Endometrial microvascular endothelial cells (primary cell): ENCODE data around the gene KSR2. TPM values are rescaled to one million over a fixed set of nuclear protein-coding genes. Genes with fewer than 3 reads are reported as not detected.

Source experiments
- in situ Hi-C: cut with HindIII; loops from 2 replicates; pipeline ENCODE4 v1.10.0; 2017; ENCODE audit warnings: low sequenced_read_pairs, low pct_unique_long_range_greater_than_20kb; ENCODE audit errors: inconsistent ontology term
- total RNA-seq: library from RNA; depleted of rRNA; stranded (reverse); fragments of >200 nt; gene quantifications from one replicate; pipeline ENCODE4 v1.2.3, GENCODE V29; 2015; ENCODE audit errors: inconsistent ontology term

The KSR2 gene
- total RNA-seq, 1 donor from 2014 or later = 5.0 TPM

GRCh38 chr12:117476341-117476740, 492.4 kb downstream of the KSR2 start:
- in situ Hi-C loops = no loop called here

GRCh38 chr12:117473856-117474255, 494.9 kb downstream of the KSR2 start:
- in situ Hi-C loops = no loop called here

GRCh38 chr12:117472983-117473382, 495.8 kb downstream of the KSR2 start:
- in situ Hi-C loops = no loop called here

- in situ Hi-C loops = no loop called here
Measured at GRCh38 chr12:117470804-117471203, 498.0 kb downstream of the KSR2 start.

- in situ Hi-C loops = no loop called here
Measured at GRCh38 chr12:117469883-117470483, 498.8 kb downstream of the KSR2 start.

DNA sequence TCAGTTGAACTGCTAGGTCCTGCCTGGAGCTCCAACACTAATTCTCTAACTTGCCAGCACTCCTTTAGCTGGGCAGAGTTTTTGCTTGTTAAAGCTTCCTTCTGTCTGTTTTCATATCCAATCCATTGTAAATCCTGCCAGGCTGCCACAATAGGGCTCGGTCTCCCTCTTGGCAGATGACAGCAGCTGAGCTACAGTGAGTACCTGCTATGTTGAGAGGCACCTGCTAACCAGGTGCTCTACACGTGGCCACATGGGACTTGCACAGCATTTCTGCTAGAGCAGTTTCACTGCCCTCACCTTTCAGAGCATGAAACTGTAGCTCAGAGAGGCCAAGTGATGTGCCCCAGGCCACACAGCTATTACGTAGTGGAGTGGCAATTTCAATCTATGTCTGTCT, 500.8 kb downstream of the KSR2 start:
- in situ Hi-C loops = no loop called here

DNA sequence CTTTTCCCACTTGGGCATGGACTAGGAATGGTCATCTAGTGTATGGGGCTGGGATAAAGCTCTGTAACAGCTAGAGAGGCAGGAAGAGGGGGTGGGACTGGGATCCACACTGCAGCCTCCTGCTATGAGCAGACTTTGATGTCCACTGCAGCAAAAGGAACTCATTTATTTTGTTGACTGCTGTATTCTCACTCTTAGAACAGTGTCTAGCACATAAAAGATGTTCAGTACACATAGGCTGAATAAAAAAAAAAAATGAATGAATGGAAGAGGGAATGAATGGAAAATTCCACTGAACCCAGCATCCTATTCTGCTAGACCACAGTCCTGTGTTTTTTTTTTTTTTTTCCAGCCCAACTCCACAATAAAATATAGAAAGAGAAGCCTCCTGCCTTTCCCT, 501.2 kb downstream of the KSR2 start:
- in situ Hi-C loops = no loop called here

DNA sequence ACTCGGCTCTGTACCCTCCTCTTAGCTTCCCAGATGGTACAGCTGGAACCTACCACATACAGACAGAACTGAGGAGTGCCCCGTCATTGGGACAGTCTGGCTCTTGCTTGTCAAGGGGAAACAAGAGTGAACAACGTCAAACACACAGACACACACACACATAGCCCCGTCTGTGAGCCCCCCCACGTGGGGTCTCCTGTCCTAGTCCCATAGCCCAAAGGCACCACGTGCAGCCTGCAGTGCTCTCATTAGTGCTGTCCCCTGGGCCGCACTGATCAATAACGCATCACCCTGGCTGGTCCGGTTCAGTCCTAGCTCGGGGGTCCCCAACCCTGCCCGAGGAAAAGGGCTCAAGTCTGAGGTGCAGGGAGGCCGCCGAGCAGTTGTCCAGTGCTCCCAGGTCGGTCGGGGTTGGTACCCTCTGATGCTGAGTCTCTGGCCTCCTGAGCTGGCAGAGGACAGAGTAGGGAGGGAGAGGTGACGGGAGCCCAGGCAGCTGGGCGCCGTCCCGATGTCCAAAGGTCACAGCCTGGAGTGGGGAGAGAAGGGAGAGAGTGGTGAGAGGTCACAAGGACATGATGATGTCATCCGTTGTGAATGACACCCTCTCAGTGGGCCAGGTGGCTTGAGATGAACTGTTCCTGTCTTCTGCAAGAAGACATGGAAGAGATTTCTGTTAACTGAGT, 502.0 kb downstream of the KSR2 start:
- in situ Hi-C loops = no loop called here

GRCh38 chr12:117461732-117462131, 507.1 kb downstream of the KSR2 start:
- in situ Hi-C loops = no loop called here

DNA sequence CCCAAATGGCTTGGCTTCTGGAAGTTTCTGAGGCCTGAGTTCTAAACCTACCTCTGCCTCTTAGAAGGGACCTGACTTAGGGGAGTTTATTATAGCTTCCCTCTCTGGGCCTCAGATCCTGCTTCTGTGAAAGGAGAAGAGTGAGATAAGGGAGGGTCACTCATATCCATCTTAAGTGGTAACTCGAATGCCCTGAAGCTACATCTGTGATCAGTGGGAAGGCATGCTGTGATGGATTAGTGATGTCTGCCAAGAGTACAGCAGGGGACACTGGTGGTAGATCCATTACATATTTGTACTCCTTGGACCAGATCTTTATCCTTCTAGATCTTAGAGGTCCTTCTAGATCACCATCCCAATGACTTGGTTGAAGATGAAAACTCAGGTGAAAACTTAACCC, 509.6 kb downstream of the KSR2 start:
- in situ Hi-C loops = no loop called here

- in situ Hi-C loops = no loop called here
Measured at GRCh38 chr12:117457189-117457588, 511.6 kb downstream of the KSR2 start.

- in situ Hi-C loops = no loop called here
Measured at GRCh38 chr12:117456076-117456475, 512.7 kb downstream of the KSR2 start.

DNA sequence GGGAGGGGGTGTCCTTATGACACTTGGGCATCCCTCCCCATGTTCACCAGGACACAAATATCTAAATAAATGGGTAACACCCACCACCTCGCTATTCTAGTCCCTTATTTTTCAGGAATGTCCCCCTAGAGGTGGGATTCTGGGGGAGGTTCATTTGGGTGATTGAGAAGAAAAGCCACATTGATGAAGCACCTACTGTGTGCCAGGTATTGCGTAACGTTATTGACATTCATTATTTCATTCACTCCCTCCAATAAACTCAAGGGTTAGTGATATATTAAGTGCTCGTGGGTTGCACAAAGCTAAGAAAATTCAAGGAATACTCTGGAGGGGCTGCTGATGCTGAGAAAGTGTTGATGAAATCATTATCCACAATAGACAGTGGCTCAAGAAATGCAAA, 514.8 kb downstream of the KSR2 start:
- in situ Hi-C loops = no loop called here

GRCh38 chr12:117452112-117452511, 516.7 kb downstream of the KSR2 start:
- in situ Hi-C loops = no loop called here

GRCh38 chr12:117450209-117450608, 518.6 kb downstream of the KSR2 start:
- in situ Hi-C loops = no loop called here

DNA sequence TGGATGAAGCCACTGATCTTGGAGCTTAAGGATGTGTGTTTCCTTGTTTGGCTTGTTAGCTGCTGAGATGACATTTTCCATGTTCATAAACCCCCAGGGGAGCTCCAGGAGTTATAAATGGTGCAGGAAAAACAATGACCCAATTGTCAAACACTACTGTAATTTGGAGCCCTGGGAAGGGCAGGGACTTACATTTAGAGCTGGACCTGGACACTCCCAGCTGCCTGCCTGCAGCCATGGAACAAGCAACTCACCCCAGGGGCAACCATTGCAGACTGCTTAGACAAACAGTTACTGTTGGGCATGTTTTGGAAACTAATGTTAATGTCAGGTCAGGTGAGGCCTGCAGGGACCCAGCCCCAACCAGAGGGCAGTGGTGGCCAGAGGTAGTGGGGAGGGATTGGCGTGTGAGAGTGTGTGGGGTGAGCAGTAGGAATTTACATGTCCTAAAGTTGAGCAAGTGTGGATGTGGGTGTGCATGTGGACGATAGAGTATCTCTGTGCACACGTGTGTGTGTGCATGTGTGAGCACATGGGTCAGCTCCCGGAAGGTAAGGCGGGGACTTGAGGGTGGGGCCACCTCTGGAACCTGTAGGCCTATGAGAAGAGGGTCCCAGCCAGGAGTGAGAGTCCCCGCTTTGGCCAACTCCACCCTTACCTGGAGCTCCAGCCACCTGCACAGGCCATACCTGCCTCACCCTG, 521.0 kb downstream of the KSR2 start:
- in situ Hi-C loops = no loop called here

GRCh38 chr12:117444781-117445180, 524.0 kb downstream of the KSR2 start:
- in situ Hi-C loops = no loop called here

GRCh38 chr12:117441751-117442150, 527.0 kb downstream of the KSR2 start:
- in situ Hi-C loops = no loop called here

DNA sequence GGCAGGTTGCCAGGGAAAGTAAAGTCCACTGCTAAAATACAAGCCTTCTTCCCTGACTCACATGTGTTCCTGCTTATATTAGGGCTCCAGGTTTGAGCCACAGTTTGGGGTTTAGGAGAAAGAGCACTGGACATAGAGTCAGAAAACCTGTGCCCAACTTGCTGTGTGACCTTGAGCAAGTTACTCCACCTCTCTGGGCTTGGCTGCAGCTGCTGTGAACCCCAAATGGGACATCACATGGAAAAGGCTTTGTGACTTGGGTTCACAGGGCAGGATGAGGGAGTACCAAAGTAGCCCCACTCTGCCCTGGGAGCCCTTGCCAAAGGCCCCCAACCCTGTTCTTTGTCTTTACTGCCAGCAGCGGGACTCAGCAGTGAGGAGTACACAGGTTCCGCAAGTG, 528.4 kb downstream of the KSR2 start:
- in situ Hi-C loops = no loop called here

DNA sequence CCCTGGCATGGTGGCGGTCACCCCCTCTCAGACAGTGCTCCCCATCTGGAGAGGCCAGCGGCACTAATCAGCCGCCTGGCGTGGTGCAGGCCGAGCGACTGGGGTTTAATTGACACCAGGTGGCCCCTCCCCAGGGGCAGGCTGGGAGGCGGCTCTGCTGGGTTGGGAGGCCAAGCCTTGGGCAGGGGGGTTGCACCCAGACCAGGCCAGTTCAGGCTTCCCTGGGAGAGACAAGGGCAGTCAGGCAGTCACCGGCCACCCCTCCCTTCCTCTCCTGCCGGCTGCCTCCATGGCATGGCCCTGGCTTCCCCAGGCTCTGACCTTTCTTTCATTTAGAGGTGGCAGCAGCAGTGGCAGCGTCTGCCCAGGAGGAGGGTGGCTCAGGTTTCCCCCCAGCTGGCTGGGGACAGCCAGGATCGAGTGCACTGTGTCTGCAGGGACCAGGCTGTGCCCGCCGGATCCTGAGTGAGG, 529.2 kb downstream of the KSR2 start:
- in situ Hi-C loops = no loop called here
